CD4-positive, alpha-beta T cell treated with Interleukin-15 for 4 hours (primary cell): ENCODE results near the gene PCNX1.
A peak's percentile ranks its signal among the peaks of the same experiment; 100 is the strongest.
"Not testable (repeated sequence)": the region's sequence is repeated elsewhere in the genome, so short reads cannot be mapped to it uniquely, and the experiment has no call there.

Experiments used
- DNase-seq: peaks from one replicate; pipeline ENCODE4 v3.0.0-alpha.2; 2020; ENCODE audit warnings: low spot score

PCNX1 gene

GRCh38 chr14:71123579-71124135 lies 216.4 kb downstream of the PCNX1 start:
- no peak for DNase-seq

- not testable (repeated sequence) for DNase-seq
Measured at GRCh38 chr14:71129716-71130490, 222.6 kb downstream of the PCNX1 start.

- no peak for DNase-seq
Measured at GRCh38 chr14:71130491-71131179, 223.4 kb downstream of the PCNX1 start.

DNA sequence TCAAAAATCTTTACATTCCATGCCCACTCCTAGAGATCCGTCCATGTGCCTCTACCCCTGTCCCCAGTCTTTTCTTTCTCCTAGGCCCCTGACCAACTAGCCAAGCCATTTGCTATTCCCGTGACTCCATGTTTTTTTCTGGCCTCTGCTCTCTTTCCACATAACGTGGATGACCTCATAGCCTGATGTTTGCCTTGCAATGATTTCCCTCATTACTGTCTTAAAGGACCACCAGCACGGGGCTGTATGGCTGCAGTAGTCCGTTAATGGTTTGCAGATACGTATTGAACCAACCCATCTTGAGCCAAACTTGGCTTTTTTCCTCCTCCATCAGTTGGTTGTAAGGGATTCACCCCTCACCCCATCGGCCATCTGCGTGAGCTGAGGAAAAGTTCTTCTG lies 226.0 kb downstream of the PCNX1 start:
- DNase-seq = no peak

DNA sequence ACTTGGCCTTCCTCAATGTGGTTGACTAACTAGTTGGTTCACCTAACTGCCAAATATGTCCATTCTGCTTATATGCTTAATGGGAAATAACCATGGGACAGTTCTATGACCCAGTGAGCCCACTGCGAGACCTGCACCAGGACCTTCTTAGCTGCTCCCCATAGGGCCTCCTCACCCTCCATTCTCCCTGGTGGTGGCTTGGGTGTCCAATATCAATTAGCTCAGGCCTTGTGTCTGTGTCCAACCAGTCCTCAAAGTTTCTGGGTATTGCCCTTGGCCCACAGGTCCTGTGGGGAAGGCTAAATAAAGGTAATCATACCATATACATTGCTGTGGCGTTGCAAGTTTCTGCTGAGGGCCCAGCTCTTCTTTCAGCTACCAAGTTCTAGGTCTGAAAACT lies 228.2 kb downstream of the PCNX1 start:
- DNase-seq = no peak

DNA sequence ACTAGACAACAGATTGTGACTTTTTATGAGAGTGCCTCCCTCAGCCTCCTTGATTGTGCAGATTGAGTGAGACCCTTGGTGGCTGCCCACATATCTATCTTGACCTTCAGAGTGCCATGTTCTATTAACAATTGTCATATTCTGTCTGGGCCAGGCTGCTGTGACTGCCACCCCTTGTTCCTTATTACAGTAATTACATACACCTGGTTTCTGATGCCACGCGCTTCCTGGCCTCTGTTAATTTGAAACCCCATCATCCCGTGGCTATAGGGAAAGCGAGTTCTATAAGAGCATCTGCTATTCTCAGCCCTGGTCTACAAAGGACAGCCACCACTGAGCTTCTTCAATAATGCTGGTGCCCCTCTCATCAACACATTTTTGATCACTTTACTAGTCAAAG lies 228.7 kb downstream of the PCNX1 start:
- DNase-seq = no peak

DNA sequence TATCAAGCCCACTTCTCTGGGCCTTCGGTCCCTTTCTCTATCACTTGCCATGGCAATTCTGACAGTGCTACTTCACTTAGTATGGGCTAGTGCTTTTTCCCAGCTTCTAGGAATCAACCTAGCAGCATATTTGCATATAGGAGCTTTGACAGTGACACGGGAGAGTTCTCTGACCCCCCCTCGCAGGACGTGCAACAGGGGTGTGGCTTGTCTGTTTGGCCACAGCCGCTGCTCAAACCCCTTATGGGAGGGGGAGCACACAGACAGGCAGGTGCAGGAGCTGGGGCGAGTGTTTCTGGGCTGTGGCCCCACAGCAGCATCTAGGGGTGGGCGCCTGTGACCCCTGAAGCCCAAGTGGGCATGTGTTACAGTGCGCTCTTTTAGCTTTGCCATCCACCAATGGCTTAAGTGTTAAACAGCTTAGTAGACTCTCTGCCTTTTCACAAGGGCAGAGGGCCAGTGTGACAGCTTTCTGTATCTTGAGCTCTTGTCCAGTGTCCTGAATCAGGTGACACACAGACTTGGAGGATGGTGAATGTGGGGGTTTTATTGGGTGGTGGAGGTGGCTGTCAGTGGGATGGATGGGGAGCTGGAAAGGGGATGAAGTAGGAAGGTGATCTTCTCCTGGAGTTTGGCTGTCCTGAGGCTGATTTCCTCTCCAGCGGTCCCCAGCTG lies 229.3 kb downstream of the PCNX1 start:
- DNase-seq = no peak

DNA sequence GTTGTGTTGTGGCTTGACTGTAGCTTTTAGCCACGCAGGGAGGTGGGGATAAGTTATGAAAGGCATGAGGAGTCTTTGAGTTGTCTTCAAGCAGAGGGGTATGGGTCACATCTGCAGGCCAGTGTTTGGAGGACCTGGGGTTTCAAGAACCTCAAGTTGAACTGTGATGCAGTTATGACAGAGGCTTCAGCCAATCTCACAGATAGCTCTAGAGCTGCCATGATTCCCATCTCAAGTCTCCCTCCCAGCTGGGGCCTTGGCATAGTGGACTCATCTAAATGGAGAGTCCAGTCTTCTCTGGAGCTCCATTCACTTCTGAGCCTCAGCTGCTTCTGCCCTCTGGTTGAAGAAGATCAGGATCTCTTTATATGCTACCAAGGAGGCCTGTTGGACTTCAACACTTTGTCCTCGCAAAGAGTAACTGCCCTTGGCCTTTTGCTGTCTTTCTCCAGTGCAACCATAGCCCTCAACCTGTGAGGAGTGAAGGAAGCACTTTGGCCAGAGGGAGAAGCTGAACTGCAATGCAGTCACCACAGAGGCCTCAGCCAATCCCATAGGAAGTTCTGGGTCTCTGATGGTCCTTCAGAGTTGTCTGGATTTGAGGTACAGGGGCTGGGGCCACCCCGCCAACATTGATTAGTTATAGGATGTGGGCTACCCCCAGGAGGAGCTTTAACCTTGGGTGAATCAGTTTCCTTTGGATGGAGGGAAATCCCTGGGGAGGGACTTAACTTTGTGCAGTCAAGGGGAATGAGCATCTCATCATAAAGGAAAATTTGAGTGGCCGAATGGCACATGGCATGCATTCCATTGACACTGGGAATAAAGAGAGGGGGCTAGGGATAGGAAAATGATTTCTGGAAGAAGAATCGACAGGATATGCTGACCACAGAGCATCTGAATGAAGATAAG lies 230.5 kb downstream of the PCNX1 start:
- DNase-seq = no peak

DNA sequence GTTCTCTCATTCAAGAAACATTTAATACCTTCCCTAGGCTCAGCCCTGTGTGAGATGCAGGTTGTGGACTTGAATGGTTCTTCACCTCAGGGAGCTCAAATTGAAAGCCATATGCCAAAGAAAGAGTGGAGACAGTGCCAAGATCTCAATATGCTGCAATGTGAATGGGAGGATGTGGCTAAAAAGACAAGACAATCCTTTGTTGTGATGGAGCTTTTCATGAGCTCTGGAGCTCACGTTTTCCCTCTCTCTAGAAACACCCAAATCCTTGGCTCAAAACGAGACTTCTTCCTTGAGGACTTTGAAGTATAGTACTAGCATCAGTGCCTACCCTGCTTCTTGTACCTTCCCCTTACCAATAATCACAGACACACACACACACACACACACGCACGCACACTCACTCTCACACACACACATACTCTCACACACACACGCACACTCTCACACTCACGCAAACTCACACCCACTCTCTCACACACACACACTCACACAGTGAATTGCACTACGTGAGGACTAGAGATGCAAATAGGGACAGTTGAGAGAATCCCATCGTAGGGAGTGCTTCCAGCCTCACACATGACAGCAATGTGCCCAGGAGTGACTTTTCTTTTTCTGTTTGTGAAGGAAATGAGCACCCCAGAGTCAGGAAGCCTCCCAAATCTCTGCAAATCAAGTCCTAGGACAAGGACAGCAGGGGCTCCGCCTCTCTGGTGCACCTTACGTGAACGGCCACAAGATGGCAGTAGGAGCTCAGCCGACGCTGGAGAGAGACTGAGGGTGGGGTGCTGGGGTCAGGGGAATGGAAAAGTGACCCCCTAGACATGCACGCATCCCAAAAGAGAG lies 231.4 kb downstream of the PCNX1 start:
- DNase-seq = peak; percentile 50

GRCh38 chr14:71139294-71139946 lies 232.2 kb downstream of the PCNX1 start:
- DNase-seq = no peak

- DNase-seq = no peak
Measured at GRCh38 chr14:71140157-71140556, 232.9 kb downstream of the PCNX1 start.

DNA sequence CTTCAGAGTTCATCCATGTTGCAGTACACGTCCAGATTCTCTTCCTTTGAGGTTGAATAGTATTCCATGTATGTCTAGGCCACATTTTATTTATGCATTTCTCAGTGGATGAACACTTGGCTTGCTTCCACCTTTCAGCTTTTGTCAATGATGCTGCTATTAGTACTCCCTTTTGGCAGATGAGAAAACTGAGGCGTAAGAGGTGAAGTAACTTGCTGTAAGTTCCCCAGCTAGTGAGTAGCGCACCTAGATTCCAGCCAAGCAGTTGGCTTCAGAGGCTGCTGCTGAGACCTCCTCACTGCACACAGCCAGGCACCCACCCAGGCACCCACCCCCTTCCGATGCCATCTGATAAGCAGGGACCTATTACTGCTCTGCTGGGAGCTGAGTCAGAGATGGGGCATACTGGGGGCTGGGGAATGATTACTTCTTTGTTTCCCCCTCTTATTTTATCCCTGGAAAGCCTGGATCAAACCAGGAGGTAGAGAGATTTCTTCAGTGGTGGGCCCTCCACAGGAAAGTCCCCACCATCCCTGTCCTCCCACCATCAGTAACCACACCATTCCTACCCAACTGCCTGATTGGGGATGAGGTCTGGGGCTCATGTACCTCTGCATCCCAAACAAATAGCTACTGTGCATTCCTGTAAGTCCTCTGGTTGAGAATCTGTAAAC lies 234.6 kb downstream of the PCNX1 start:
- DNase-seq = no peak

GRCh38 chr14:71142375-71143038 lies 235.2 kb downstream of the PCNX1 start:
- DNase-seq = peak; percentile 11

DNA sequence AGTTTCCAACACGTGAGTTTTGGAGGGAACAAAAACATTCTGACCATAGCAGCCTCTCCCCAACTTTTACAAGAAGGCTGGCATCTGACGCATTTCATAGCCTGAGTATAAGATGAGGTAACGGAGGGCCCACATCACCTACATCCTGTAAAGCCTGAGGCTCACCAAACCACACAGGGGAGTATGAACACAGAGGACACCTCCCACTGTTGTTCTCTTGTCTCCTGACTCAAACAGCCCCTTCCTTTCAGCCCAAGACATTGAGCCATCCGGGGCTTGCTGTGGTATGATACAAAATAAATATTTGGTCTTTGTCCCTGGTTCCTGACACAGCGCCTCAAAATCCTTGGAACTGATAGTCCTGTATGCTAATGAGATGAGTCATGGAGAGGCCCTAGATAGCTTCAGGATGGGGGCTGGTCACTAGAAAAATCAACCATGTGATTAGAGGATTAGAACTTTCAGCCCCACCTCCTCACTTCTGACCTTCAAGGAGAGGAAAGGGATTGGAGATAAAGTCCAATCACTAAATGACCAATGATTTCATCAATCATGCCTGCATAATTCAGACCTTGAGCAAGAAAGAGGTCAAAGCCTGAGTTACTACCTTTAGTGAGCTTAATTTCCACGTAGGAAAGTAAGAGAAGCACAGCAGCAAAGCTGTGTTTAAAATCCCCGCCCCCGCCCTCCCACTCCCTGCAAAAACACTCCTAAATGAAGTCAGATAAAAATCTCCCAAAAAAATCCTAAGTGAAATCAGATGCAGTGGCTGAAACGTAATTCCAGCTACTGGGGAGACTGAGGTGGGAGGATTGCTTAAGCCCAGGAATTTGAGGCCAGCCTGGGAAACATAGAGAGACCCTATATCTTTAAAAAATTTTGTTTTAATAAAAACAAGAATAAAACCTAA lies 236.4 kb downstream of the PCNX1 start:
- peak; percentile 19 for DNase-seq

DNA sequence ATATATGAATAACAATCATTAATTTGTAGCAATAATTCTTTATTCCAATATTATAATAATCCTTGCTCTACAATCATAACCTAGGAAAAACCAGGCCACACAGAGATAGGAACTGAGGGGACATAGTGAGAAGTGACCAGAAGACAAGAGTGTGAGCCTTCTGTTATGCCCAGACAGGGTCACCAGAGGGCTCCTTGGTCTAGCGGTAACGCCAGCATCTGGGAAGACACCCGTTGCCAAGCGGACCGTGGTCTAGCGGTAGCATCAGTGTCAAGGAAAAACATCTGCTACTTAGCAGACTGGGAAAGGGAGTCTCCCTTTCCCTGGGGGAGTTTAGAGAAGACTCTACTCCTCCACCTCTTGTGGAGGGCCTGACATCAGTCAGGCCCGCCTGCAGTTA lies 240.1 kb downstream of the PCNX1 start:
- DNase-seq = not testable (repeated sequence)

DNA sequence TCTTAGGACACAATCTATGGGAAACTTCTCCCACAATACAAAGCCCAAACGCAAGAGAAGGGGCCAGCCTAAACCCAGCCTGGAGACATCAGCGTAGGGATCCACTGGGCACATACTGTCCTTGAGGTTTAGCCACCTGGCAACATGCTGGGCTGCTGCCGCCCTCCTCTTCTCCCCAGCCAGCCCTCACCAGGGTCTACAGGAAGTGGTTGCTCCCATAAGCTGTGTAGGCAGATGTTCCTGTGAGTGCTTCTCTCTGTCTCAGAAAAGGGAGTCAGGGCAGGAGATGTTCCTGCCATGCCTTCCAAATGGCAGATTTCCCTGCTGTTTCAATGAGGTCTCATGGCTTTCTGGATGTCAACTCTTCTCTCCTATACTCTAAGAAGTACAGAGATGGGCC lies 241.4 kb downstream of the PCNX1 start:
- DNase-seq = no peak

- DNase-seq = no peak
Measured at GRCh38 chr14:71150737-71151136, 243.5 kb downstream of the PCNX1 start.

DNA sequence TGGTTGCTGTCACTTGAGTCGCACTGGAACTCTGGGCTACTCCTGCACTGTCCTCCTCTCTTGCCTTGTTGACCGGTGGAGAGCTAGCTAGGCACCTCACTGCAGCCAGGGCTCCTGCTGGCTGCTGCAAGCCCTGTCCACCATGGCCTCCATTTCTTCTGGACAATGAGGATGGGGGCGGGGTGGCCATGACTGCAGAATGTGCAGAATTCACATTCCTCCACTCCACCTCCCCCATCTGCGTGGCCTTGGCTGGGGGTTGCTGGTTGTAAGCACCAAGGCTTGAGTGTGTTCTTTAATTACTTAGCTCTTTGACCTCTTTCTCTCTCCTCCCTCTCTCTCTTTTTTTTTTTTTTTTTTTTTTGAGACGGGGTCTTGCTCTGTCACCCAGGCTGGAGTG lies 248.5 kb downstream of the PCNX1 start:
- no peak for DNase-seq
